T-helper 1 cell treated with Interleukin-12 subunit alpha and Interleukin-12 subunit beta and Interleukin-4 antibody, amounts not matched to agents 30 ng/mL and 1 ng/mL, for 36 hours (primary cell): Measurements from ENCODE around the gene TNS3. TPM values are rescaled to one million over a fixed set of nuclear protein-coding genes. Genes with fewer than 3 reads are reported as not detected.
"Not testable (repeated sequence)": the region's sequence is repeated elsewhere in the genome, so short reads cannot be mapped to it uniquely, and the experiment has no call there.

Experiments
- intact Hi-C: fragments of 100-400 bp; cut with micrococcal nuclease; formaldehyde crosslinking; loops from one replicate; pipeline ENCODE4 v1.15.1; 2024
- total RNA-seq: library from RNA; stranded (reverse); gene quantifications from 2 replicates; pipeline ENCODE4 v1.2.3, GENCODE V29; 2022

TNS3 gene
- total RNA-seq, 1 donor from 2014 or later = 0.51 TPM

DNA sequence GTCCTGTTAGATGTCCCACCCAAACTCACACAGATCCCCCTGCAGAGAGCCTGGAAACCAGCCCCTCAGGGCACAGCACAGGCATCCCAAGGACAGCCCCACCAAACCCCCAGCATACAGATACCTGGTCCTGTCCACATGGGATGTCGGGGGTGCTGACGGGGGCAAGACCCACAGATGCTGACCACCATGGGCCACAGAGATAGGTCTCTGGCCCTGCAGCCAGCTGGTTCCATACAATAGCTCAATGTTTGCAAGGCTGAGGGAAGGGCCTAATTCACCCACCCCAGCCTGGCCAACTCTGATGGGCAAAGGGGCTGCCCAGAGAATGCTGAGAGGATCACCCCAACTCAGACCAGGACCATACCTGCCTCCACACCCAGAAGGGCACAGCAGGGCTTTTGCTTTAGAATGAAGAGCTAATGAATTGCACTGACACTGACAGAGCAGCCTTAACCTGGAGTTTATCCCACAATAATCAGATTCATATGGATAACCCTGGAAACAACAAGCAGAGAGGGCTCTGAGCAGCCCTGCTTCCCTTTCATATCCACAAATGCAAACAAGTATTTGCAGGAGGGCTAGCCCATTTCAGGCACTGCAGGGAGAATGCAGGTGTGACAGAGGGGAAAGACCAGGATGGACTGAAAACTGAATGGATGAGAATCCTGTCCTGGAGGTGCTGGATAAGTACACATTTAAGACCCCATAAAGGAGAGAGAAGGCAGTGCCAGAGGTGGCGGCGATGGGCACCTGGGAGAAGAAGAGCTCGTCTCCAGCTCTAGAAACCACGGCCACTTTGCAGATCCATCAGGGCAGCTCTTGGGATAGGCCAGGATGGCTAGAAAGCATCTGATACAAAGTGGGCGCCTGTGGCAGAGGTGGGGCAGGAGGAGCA, 126.7 kb downstream of the TNS3 start:
- intact Hi-C loops = no loop called here

DNA sequence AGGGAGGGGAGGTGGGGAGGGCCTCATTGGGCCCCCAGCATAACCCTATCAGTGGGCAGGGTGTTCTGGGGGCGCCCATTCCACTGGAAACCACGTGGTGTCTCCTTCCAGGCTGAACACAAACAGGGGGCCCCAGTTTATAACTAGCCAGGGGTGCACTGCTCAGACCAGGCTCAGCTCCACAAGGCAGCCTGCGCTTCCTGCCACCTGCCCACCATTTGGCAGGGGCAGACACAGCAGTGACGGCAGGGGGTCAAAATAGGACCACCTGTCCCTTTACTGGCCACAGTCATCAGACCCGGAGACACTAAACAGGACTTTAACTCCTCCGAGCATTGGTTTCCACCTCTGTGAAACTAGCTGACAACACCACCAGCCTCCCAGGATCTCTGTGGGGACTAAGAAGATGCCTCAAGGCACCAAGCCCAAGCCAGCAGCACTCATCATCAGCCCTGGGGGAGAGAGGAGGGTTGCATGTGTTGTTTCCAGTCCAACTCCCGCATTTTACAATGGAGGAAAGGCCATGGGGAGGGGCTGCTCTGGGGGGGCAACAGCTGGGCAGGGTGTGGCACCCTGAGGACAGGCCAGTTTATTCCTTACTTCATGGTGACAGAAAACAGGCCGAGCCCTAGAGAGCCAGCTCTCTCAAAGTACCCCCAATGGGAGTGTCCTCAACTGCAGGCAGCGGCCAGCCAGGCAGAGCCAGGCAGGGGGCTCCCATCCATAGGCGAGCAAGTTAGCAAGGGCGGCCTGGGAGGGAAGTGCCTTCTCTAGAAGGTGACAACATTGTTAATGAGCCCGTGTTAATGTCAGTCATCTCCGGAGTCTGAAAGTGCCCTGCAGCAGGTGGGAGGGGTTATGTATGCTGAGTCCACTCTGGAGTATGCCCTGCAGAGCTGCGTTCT, 127.6 kb downstream of the TNS3 start:
- intact Hi-C loops = no loop called here

GRCh38 chr7:47453093-47454061, 128.5 kb downstream of the TNS3 start:
- intact Hi-C loops = no loop called here

DNA sequence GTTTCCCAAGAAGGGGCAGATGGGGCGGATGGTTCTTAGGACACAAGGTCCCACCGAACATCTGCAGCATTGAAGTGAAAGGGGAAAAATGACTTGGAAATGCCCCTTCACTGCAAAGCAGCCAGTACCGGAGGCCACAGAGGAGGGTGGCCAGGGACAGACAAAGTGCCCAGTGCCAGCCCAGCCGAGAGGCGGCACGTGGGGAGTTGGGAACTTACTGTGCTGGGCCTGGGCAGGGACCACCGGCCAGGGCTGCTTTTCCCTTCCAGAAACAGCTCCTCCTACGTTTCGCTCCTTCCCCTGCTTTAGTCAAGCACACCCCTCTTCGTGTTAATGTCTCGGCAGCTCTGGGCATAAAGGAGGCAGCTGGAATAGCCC, 129.2 kb downstream of the TNS3 start:
- intact Hi-C loops = no loop called here

DNA sequence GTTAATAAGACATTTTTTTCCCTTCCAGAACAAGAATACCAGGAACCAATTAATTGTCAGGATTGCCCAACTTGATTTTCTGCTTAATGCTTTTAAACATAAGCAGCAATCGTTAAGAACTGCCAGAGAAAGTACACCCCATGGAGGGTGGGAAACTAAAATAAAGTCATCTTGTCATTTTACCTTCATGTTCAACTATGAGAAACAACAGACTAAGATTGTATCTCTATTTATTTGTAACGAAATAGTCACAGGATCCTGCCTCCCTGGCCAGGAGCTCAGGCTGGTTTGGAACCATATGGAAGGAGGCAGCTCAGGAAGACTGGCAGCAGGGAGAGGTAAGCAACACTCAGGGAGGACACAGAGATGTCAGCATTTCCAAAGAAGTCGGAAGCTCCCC, 129.6 kb downstream of the TNS3 start:
- intact Hi-C loops = no loop called here

DNA sequence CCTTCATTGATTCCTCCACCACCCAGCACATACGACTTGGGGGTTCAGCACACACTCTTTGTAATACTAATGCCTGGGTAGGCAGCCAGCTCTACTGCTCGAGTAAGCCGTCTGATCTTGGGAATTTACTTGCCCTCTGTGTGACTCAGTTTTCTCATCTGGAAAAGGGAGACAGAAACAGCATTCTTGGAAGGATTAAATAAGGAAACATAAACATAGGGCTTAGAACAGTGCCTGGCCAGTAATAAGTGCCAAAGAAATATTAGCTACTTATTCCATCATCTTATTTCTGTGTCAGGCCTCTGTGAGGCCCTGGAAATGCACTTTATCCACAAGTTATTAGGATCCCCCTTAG, 130.1 kb downstream of the TNS3 start:
- intact Hi-C loops = no loop called here

DNA sequence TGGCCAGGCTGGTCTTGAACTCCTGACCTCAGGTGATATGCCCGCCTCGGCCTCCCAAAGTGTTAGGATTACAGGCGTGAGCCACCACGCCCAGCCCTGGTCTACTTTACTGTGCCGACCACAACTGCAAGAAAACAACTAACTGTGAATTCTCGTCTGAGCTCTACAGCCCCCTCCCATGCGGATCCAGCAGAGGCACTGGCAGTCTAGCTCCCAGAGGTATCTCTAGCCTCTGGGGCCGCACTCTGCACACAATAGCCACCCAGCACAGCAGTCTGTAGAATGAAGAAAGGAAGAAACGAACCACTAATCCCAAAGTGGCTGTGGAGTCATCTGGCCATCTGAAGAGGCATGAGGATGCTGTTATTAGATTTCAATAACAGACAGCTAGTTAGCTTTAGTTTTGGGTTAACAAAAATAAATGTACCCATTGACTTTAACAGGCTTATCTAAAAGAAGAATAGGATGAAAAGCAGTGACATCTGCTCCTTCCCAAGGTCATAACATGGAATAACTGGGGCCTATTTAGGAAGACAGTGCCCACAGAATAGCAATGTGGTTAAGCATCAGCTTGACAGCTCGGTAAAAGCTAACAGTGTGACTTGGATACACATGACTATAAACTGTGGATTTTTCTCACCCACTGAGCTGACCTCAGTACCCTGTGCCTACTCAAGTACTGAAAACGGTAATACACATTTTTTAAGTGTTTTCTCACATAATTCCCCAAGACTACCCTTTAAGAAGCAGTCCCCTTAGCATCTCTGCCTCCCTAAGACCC, 131.9 kb downstream of the TNS3 start:
- intact Hi-C loops = no loop called here

DNA sequence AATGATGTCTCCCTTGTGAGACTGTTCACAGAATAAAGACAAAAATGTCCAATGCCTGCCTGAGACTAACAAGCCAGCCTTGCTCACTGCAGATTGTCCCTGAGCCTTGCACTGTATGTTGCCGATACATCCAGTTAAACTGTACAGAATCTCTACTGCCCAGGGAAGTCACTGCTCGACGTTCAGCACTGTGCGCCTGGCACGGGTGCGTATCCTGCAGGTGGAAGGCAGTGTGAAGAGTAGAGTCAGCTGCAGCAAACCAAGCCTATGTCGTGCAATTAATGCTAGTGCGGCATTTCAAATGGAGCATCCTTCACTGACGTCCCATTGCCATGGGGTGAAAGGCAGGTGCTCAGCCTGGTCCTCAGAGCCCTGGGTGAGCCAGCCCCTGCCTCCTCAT, 132.9 kb downstream of the TNS3 start:
- intact Hi-C loops = no loop called here

- intact Hi-C loops = no loop called here
Measured at GRCh38 chr7:47447621-47448349, 134.1 kb downstream of the TNS3 start.

DNA sequence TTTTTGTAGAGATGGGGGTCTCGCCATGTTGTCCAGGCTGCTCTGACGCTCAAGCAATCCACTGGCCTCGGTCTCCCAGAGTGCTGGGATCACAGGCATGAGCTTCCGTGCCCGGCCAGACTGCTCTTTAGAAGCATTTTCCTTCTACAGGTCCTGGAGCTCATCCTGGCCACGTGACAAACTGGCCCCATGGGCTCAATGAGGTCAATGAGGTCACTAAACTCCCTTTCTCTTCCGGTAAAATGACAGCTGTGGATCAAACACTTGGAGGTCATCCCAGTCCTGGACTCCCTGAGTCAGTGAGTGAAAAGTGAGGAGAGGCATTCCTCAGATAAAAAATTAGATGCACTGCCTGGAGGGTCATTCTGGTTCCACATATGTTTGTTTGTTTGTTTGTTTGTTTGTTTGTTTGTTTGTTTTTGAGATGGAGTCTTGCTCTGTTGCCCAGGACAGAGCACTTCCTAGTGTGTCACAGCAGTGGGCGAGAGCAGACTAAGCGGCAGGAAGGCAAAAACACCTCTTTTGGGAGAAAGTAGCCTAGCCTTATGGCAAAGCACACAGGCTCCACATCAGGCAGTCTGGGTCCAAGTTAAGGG, 134.9 kb downstream of the TNS3 start:
- intact Hi-C loops = no loop called here

DNA sequence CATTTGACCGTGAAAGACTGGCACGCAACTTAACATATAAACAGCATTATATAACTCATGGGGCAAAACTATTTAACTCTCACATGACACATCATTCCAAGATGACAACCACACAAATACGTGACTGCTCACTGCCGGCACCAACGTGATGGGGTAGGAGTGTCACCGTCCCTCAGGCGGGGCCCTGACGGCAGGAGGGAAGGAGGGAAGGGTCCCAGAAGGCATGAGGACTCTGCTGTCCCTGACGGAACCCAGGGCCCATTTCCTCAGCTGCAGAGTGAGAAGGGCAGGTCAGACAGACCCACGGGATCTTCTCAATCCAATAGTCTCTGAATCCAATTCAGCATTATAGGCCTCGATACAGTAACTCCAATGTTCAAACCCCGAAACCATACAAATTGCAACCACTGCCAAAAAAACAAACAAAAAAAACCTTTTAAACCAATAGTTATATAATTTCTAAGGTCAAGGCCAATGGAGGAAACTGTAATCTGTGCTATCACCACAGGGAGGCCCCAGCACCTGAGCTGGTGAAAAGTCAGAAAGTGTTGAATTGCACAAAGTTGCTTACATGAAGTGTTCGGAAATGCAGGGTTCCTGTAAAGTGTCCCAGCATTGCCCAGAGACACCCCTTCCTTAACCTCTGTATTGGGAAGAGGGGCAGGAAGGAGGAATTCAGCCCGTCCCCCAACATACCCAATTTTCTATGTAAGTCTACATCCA, 137.4 kb downstream of the TNS3 start:
- intact Hi-C loops = no loop called here

DNA sequence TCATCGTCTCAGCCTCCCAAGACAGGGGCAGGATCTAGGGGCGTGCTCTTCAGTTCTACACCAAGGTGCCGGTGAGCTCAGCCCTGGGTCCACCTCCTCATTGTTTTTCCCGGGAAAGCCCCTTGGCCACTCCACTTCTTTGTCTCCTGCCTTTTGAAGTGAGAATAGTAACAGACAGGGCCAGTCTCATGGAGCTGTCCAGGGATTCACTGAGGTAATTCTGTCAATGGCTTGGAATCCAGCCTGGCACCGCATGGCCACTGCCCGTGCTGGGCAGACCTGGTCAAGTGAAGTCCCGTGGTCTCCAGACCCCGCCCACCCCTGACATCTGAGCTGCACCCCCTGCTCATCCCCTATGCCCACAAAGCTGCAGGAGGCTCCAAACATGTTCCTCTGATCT, 138.9 kb downstream of the TNS3 start:
- intact Hi-C loops = no loop called here

DNA sequence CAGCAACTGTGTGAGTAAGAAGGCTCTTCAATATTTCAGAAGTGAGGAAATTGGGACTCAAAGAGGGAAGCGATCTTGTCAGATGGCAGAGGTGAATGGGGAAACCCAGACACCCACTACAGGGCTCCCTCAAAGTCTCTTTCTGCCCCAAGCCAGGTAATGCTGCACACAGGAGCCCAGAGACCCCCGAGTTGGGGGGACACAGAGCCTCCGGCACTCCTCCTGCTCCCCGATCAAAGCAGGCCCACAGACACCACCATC, 139.4 kb downstream of the TNS3 start:
- intact Hi-C loops = no loop called here

DNA sequence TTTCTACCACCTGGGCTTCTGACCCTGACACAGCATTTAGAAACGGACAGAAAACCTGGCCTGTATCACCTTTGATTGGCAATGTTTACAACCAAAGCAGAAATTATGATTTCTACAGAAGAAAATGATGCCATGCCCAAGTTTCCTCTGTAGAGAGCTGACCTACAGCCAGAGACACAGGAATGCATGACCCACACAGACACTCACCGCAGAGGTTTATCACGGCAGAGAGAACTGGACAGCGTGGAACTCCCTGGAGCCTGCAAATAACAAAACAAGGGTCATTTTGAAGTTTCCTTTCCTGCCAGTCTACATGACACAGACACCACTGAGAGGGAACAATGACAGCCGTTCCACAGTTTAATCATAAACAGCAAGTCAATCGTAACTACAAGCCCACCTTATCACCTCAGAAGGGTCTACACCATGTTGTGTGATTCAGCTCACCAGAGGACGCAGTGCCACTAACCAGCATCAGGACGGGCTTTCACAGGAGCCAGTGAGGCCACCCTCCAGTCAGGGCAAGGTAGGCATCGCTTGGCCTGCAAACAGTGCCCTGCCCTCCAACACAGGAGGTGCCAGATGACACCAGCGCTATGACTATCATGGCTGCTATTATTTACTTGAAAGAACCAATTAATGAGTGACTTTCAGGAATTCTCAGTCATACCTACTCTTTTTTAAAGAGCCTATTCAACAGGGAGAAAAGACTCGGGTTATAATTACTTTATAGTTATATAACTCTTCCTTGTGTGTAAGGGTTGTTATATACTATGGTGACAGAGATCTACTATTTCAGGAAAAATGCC, 139.9 kb downstream of the TNS3 start:
- intact Hi-C loops = no loop called here

DNA sequence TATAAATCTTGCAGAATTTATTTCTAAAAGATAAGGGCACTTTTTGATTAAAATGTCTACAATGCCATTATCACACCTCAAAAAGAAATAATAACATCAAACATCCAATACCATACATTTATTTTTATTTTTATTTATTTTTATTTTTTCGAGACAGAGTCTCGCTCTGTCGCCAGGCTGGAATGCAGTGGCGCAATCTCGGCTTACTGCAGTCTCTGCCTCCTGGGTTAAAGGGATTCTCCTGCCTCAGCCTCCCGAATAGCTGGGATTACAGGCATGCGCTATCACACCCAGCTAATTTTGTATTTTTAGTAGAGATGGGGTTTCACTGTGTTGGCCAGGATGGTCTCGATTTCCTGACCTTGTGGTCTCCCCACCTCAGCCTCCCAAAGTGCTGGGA, 140.9 kb downstream of the TNS3 start:
- intact Hi-C loops = not testable (repeated sequence)

DNA sequence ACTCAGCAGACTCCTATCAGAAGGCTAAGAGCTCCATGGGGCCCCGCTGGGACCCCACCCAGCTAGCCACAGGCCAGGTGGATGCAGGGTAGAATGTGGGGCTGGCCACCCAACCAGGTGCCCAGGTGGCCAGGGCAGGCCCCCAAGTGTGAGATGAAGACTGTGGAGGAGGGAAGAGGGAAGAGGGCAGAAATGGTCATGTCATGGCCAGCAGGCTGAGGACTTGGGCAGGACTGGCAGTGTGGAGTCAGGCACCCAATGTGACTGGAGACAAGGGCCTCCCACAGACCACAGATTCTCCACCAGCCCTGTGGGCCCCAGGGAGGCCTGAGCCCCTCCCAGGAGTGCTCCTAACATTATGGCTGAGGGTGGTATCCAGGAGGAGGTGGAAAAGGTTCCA, 141.6 kb downstream of the TNS3 start:
- intact Hi-C loops = no loop called here

DNA sequence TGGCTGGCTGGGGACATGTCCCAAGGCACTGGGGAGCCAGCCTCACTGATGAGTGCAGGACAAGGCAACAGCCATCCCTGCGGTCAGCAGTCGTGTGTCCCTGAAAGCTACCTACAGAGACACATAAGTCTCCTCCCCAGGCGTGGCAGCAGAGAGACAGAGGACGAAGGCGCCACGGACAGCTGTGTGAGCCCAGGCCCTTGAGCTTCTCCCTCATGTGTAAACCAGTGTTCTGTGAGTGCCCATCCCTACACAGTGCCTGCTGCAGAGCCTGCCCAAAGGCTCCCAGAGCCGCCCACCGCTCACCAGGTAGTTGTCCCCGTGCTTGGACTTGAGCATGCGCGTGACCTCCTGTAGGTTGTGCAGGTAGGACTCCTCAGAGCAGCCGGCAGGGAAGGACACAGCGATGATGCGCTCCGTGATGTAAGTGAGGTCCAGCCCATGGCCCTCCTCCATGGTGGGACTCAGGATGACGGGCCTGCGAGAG, 142.7 kb downstream of the TNS3 start:
- intact Hi-C loops = no loop called here

GRCh38 chr7:47438411-47439029, 143.4 kb downstream of the TNS3 start:
- intact Hi-C loops = no loop called here
